IMR-90 (cell line): Measurements from ENCODE around the gene SLC17A9.

Source experiments
- BHLHE40 ChIP-seq: fragments of 150-350 bp; IDR thresholded peaks from 2 replicates; pipeline ENCODE4 v1.6.1; 2016; ENCODE audit warnings: mild to moderate bottlenecking, low read depth, low read length
- FOS ChIP-seq: fragments of 150-350 bp; IDR thresholded peaks from 2 replicates; pipeline ENCODE4 v1.6.1; 2016; ENCODE audit warnings: low read depth, low read length

- TF ChIP-seq FOS (no peak), BHLHE40 (no peak)
Measured at GRCh38 chr20:62982124-62983075, 29.9 kb downstream of the SLC17A9 start.
